ENCODE data around the gene TSR1. TPM values are rescaled to one million over a fixed set of nuclear protein-coding genes. Genes with fewer than 3 reads are reported as not detected.
"Not testable (repeated sequence)": the region's sequence is repeated elsewhere in the genome, so short reads cannot be mapped to it uniquely, and the experiment has no call there.

Gene TSR1
- total and polyA plus RNA-seq, 10 donors, result 8.2 to 30.4 (median 19.6) TPM

DNA sequence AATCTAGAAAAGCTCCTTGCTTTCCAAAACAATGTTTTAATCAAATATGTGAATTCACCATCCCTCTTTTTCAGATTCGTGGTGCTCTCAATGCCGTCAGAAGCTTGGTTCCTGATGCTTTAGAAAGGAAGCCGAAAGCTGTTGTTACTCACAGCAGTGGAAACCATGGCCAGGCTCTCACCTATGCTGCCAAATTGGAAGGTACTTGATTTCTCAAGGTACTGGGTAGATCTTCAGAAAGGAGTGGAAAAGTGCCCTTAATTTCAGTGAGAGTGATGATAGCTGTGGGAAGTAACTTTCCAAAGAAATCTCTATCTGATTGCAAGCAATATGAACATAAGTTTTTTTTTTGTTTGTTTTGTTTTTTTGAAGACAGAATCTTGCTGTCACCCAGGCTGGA is 18.5 kb downstream of the TSR1 start:
- H3K27me3 ChIP-seq (replicated peaks in 1 of 7), result no peaks in the 10 kb centered on the region

DNA sequence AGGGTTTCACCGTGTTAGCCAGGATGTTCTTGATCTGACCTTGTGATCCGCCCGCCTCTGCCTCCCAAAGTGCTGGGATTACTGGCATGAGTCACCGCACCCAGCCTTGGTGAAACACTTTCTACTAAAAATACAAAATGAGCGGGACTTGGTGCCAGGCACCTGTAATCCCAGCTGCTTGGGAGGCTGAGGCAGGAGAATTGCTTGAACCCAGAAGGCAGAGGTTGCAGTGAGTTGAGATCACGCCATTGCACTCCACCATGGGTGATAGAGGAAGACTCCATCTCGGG is 19.4 kb downstream of the TSR1 start:
- H3K4me3 ChIP-seq; intact Hi-C loops (cut with DNase I; ENCODE audit: low total_unique reads); H3K27ac ChIP-seq; DNase-seq; H3K27me3 ChIP-seq (replicated peaks in 1 of 7); H3K4me1 ChIP-seq; H3K9me3 ChIP-seq: not testable (repeated sequence)
- peaks cover 0 to 21% (median 6%) of the 10 kb centered on the region in 6 donors for H3K36me3 ChIP-seq
- 83 to 89% (median 87%) methylated on average over 6 to 7 of the region's 7 CpGs for WGBS, 5 donors

More for the DNA sequence above, 18.5 kb downstream of the TSR1 start:
- intact Hi-C loops (cut with DNase I; ENCODE audit: low total_unique reads), result no loop called here
- Histone ChIP-seq H3K4me1 (no peaks in the 10 kb centered on the region), H3K4me3 (no peak overlapping the region), H3K9me3 (no peaks in the 10 kb centered on the region), H3K27ac (no peak overlapping the region), H3K36me3 (peaks cover 0 to 31% (median 16%) of the 10 kb centered on the region in 6 donors)
- no peak for DNase-seq
- WGBS, 5 donors, result 92 to 98% (median 92%) methylated on average over 3 of the region's 3 CpGs
- TF ChIP-seq, protein P1, sequence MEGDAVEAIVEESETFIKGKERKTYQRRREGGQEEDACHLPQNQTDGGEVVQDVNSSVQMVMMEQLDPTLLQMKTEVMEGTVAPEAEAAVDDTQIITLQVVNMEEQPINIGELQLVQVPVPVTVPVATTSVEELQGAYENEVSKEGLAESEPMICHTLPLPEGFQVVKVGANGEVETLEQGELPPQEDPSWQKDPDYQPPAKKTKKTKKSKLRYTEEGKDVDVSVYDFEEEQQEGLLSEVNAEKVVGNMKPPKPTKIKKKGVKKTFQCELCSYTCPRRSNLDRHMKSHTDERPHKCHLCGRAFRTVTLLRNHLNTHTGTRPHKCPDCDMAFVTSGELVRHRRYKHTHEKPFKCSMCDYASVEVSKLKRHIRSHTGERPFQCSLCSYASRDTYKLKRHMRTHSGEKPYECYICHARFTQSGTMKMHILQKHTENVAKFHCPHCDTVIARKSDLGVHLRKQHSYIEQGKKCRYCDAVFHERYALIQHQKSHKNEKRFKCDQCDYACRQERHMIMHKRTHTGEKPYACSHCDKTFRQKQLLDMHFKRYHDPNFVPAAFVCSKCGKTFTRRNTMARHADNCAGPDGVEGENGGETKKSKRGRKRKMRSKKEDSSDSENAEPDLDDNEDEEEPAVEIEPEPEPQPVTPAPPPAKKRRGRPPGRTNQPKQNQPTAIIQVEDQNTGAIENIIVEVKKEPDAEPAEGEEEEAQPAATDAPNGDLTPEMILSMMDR (IDR thresholded peaks at IDR 0.05 in 8 of 11, conservative IDR thresholded peaks at IDR 0.05 in 3 of 11), result no peak
- no peak for TF ChIP-seq POLR2AphosphoS5 (IDR thresholded peaks at IDR 0.05)
- TF ChIP-seq POLR2A (IDR thresholded peaks at IDR 0.05), result no peak

GRCh38 chr17:2312736-2313135 is 23.5 kb downstream of the TSR1 start:
- H3K4me3 ChIP-seq, result no peak overlapping the region
- H3K27me3 ChIP-seq (replicated peaks in 1 of 7), result no peaks in the 10 kb centered on the region
- no peaks in the 10 kb centered on the region for H3K4me1 ChIP-seq
- no peak overlapping the region for H3K27ac ChIP-seq
- H3K36me3 ChIP-seq, result peaks cover 0 to 4% (median 0%) of the 10 kb centered on the region in 6 donors
- TF ChIP-seq, protein P1 (IDR thresholded peaks at IDR 0.05 in 8 of 11, conservative IDR thresholded peaks at IDR 0.05 in 3 of 11), result no peak
- no peak for TF ChIP-seq POLR2A (IDR thresholded peaks at IDR 0.05)
- WGBS, 5 donors, result 91 to 99% (median 96%) methylated on average over 5 of the region's 5 CpGs
- intact Hi-C loops (cut with DNase I; ENCODE audit: low total_unique reads), result no loop called here
- DNase-seq, result no peak
- no peaks in the 10 kb centered on the region for H3K9me3 ChIP-seq

DNA sequence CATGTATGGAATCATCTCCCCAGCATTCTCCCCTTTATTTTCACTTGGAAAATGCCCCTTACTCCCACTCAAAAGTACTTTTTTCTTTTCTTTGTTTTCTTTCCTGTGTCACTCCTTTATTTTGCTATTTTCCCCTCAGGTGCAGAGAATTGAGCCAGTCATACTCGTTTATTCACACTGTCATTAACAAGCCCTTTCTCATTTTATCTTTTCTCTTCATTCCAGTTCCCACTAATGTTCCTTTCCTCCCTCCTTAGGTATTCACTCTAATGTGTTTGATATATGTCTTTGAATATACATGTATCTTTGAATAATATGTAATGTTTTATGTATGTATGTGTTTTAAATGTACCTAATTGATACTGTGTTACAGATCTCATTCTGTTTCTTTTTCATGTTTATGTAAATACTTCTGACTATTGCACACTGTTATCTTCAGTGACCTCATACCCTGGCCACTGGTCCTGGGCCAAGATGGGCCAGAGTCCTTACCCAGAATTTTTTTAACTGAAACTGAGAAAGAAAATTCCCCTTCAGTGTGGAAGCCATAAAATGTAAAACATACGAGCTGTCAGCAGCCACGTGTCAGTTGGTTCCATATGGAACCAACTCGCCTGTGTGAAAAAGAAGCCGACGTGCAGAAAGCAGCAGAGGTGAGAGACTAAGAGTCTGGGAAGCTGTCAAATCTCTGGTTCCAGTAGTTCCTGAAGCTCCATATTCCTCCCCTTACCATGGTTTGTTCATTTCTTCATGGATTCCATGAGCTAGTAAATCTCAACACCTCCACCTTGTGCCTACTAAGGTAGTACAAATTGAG is 26.7 kb downstream of the TSR1 start:
- TF ChIP-seq POLR2AphosphoS5 (IDR thresholded peaks at IDR 0.05) (no peak), POLR2A (IDR thresholded peaks at IDR 0.05) (no peak)
- TF ChIP-seq, protein P1 (IDR thresholded peaks at IDR 0.05 in 8 of 11, conservative IDR thresholded peaks at IDR 0.05 in 3 of 11), result no peak
- intact Hi-C loops (cut with DNase I; ENCODE audit: low total_unique reads), result no loop called here
- Histone ChIP-seq H3K4me3 (no peak overlapping the region), H3K36me3 (peaks cover 0 to 4% (median 0%) of the 10 kb centered on the region in 6 donors), H3K9me3 (no peaks in the 10 kb centered on the region), H3K4me1 (peaks cover 3 to 12% (median 5%) of the 10 kb centered on the region in 6 donors), H3K27me3 (replicated peaks in 1 of 7) (no peaks in the 10 kb centered on the region), H3K27ac (no peak overlapping the region)
- 74 to 84% (median 78%) methylated on average over 6 of the region's 6 CpGs for WGBS, 5 donors
- no peak for DNase-seq

All from spleen (tissue), 11 donors.